HG02763 (cell line): ENCODE results near the gene RASSF5.
"Not testable (repeated sequence)": the region's sequence is repeated elsewhere in the genome, so short reads cannot be mapped to it uniquely, and the experiment has no call there.

ENCODE experiments used
- ATAC-seq: cut with Tn5 transposase; IDR thresholded peaks from one replicate; pipeline ENCODE4 v1.9.1; 2021; ENCODE audit warnings: mild to moderate bottlenecking, moderate library complexity; ENCODE audit not compliant: unreplicated experiment

Gene RASSF5

DNA sequence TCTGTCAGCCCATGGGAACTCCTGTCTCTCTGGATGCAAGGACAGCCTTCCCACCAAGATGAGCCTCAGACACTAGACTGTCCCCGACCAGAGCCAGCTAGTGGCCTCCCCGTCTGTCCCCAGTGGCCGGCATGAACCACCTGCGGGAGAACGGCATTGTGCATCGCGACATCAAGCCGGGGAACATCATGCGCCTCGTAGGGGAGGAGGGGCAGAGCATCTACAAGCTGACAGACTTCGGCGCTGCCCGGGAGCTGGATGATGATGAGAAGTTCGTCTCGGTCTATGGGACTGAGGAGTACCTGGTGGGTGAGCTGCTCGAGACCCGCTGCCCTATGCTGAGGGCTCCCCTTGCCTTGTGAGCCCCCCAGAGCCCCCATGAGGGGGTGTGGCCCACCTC is 31.3 kb upstream of the RASSF5 start:
- ATAC-seq, result no peak

DNA sequence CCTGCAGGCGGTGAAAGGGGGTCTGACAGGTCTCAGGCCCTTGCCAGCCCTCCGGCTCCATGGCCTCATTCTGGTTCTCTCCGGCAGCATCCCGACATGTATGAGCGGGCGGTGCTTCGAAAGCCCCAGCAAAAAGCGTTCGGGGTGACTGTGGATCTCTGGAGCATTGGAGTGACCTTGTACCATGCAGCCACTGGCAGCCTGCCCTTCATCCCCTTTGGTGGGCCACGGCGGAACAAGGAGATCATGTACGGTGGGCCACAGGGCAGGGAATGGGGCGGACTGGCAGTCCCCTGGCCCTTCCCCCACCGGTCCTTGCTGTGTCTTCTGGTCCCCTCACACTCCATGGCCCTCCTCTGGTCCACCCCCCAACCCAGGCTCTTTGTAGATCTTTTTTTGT is 30.7 kb upstream of the RASSF5 start:
- ATAC-seq, result no peak

DNA sequence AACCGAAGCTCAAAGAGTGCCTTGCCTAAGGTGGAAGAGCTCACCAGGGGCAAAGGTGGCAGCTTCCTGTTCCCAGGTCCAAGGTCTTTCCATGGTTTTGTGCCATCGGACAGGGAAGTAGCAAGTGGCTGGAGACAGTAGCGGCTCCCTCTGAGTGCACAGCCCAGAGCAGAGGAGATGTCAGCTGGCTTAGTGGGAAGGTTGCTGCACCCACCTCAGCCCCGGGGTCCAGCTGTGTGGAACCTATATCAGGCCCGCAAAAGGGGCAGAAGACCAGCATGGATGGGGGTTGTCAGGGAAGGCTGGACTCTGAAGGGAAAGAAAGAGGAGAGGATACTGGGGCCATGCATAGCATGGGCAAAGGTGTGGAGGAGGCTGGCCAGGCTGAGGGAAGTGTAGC is 30.2 kb upstream of the RASSF5 start:
- no peak for ATAC-seq

DNA sequence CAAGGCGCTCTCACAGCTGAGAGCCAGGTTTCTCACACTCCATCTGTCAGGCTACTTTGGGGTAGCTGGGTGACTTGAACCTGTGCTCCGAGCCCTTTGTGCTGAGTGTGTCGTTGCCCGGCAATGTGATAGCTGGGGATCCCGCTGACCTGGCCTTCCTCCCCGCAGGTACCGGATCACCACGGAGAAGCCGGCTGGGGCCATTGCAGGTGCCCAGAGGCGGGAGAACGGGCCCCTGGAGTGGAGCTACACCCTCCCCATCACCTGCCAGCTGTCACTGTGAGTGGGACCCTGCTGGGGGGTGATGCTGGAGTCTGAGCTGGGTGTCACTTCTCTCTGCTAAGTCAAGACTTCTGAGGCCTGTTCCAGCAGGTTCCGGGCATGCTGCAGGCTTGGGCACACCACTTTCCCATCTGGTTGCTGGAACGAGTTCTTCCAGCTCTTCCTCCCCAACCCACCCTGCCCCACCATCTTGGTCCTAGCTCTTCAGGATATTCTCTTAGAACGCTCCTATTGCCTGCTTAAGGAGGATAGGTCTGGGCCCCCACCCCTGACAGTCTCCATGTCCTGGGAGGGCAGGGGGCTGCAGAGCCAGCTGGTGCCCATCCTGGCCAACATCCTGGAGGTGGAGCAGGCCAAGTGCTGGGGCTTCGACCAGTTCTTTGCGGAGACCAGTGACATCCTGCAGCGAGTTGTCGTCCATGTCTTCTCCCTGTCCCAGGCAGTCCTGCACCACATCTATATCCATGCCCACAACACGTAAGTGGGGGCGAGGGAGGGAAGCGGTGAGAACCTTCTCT is 29.6 kb upstream of the RASSF5 start:
- ATAC-seq, result no peak

DNA sequence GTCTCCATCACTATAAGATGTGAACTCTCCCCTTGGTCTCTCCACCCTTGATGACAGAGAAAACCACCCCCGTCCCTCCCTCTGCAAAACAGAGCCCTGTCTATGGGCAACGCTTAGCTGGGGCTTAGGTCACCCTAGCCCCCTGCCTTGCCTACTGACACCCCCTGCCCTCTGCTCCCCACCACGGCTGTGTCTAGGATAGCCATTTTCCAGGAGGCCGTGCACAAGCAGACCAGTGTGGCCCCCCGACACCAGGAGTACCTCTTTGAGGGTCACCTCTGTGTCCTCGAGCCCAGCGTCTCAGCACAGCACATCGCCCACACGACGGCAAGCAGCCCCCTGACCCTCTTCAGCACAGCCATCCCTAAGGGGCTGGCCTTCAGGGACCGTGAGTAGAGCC is 28.6 kb upstream of the RASSF5 start:
- no peak for ATAC-seq

GRCh38 chr1:206479183-206480125 is 27.9 kb upstream of the RASSF5 start:
- ATAC-seq, result no peak

- ATAC-seq, result no peak
Measured at GRCh38 chr1:206480211-206480610, 27.1 kb upstream of the RASSF5 start.

DNA sequence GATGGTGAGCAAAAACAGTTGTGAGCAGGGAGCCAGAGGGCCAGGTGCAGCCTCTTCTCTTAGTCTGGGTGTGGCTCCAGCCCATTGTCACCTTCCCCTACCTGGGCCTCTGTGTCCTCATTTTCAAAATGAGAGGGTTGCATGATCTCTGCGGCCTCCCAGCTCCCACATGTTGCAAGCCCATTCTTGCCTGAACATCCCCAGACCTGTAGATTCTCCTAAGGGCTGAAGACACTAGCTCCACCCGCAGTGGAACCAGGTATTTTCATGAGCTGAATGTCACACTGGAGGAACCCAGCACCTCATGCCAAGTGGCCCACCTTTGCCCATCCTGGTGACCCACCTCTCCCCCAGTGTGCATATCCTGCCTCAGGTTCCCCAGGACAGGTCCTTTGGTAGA is 24.7 kb upstream of the RASSF5 start:
- no peak for ATAC-seq

DNA sequence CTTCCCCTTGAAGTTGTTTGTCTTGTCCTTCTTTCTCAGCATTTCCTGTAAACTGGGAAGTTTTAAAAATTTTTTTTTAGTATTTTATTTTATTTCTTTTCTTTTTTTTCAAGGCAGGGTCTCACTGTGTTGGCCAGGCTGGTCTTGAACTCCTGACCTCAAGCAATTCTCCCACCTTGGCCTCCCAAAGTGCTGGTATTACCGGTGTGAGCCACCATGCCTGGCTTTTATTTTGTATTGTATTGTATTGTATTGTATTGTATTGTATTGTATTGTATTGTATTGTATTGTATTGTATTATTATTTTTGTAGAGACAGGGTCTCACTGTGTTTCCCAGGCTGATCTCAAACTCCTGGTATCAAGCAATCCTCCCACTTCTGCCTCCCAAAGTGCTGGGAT is 23.5 kb upstream of the RASSF5 start:
- ATAC-seq, result not testable (repeated sequence)

DNA sequence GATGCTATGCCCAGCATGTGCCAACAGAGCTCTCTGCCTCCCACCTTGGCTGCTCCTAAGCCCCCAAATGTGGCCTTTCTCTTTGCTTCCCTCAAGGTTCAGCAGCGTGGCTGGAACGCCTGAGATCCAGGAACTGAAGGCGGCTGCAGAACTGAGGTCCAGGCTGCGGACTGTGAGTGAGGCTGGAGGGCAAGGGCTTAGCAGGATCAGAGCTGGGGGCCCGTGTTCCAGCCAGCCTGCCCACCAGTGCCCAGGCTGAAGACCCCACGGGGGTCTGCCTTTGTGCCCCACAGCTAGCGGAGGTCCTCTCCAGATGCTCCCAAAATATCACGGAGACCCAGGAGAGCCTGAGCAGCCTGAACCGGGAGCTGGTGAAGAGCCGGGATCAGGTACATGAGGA is 22.4 kb upstream of the RASSF5 start:
- no peak for ATAC-seq

GRCh38 chr1:206486995-206487788 is 20.1 kb upstream of the RASSF5 start:
- no peak for ATAC-seq

DNA sequence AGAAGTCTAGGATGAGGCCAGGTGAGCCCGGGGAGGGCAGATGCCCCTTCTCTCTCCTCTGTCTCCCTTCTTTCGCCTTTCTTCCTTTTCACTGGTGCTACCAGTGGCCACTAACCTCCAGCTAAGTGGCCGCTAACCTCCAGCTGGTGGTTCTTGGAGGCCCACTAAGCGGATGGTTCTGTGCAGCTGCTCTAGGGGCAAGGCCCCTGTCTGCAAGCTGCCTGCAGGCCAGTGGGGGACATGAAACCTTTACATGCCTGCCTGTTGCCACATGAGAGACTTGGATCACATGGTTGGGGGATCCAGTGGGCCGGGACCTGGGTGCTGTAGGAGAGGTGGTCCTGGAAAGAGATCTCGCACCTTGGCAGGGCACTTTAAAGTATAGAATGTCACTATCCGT is 19.4 kb upstream of the RASSF5 start:
- ATAC-seq, result no peak

- no peak for ATAC-seq
Measured at GRCh38 chr1:206488466-206488865, 18.9 kb upstream of the RASSF5 start.

DNA sequence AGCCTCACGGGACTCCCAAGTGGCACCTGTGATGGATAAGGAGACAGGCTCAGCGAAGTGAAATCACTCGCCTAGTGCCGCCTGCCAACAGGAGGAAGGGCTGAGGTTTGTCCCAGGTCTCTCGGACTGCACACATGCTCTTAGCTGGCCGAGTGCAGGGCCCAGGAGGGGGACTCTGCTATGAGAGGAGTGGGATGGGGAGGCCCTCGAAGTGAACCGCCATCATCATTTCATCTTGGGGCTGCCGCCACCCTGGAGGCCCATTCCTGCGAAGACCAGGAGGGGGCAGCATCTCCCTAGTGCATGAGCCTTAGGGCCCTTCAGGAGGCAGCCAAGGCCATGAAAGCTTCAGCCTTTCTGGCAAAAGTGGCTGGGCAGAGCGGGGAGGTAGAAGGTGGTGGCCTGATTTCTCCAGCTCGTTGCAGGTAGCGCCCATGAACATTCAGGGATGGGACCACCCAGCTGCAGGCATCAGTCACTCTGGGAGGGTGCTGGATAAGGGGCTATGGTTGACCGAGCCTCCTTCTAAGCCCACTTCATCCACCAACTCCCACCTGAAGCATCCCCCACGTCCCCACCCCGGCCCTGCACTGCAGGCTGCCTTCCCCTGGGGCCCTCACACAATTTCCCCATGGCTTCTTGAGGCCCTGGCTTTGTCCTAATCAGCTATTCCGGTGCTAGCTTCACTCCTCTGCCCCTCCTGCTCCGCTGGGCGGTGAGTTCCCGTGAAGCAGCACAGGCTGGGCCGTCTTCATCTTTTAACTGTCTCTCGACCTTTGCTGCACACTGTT is 17.2 kb upstream of the RASSF5 start:
- no peak for ATAC-seq

- ATAC-seq, result no peak
Measured at GRCh38 chr1:206490771-206491405, 16.4 kb upstream of the RASSF5 start.

DNA sequence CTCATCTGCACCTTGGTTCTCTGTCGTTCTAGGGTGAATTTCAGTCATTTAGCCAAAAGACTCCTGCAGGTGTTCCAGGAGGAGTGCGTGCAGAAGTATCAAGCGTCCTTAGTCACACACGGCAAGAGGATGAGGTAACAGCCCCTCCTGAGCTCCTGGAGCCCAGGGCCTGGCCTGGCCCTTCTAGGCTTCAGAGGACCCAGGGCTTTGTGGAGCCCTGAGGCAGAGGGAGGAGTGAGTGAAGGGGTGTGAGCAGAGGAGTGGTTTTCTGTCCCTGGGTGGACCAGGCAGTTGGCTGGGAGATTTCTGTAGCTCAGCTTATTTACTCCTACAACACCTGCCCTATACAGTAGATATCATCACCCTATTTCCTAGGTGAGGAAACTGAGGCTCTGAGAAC is 15.7 kb upstream of the RASSF5 start:
- ATAC-seq, result no peak

GRCh38 chr1:206492589-206492988 is 14.7 kb upstream of the RASSF5 start:
- ATAC-seq, result no peak

- no peak for ATAC-seq
Measured at GRCh38 chr1:206493279-206493678, 14.1 kb upstream of the RASSF5 start.

DNA sequence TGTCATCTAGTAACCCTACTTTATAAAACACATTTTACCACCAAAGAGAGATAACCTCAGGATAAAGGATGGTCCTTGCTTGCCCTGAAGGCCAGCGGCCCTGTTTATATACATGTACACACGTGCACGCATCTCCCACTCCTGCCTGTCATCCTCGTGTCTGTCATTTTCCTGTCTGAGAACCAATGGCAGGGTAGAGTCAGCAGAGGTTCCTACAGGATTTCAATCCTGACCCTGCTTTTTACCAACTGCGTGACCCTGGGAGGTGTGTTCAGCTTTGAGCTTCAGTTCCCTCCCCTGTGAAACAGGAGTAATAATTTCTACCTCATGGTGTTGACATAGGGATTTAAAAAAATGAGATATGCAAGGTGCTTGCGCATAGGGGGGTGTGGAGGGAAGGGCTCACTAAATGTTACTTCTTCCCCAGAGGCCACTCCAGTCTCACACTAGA is 12.3 kb upstream of the RASSF5 start:
- ATAC-seq, result no peak

- ATAC-seq, result peak; percentile 21
Measured at GRCh38 chr1:206495493-206496046, 11.8 kb upstream of the RASSF5 start.
